NCI-H2196 (cell line): ENCODE measurements around the gene SH3GL2.

Experiments used
- DNase-seq: peaks from one replicate; lab custom pipeline; 2025; ENCODE audit not compliant: unreplicated experiment; lab: John Stamatoyannopoulos, UW

SH3GL2 gene

DNA sequence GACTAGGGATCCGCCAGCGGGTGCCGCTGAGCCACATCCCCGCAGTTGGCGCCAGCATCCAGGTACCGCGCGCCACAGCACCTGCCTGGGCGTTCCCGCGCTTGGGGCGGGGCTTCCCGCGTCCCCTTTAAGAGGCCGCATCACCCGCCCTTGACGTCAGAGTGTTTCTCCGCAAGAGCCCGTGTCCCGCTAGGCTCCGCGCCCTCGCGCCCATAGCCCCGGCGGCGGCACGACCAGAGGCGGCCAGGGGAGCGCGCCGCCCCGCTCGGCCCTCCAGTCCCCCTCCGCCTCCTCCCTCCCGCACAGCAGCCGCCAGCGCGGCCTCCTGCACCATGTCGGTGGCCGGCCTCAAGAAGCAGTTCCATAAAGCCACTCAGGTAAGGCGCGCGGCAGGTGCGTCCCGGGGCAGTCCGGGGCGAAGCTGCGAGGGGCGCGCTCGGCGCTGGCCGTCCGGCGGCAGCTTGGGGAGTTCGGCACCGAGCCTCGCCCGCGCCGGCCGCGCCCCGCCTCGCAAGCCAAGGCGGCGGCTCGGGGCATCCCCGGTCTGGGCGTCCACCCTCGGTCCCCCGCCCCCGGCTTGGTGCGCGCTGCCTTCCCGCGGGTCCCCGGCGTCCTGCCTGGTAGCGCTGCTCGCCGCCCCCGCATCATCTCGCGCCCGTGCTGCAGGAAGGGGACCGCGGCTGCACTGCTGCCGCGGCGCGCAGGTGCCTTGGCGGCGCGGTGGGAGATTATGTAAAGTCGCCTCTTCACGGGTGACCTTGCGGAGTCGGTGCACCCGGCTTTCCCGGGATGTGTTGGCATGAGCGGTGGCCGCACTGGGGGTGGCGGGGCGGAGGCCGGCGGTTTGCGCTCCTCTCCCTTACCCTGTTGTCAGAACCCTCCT is at the start of gene SH3GL2:
TSS of gene SH3GL2 (plus strand) at position 156 of the 883 bp plus-strand sequence.
- DNase-seq: peak; percentile 86

DNA sequence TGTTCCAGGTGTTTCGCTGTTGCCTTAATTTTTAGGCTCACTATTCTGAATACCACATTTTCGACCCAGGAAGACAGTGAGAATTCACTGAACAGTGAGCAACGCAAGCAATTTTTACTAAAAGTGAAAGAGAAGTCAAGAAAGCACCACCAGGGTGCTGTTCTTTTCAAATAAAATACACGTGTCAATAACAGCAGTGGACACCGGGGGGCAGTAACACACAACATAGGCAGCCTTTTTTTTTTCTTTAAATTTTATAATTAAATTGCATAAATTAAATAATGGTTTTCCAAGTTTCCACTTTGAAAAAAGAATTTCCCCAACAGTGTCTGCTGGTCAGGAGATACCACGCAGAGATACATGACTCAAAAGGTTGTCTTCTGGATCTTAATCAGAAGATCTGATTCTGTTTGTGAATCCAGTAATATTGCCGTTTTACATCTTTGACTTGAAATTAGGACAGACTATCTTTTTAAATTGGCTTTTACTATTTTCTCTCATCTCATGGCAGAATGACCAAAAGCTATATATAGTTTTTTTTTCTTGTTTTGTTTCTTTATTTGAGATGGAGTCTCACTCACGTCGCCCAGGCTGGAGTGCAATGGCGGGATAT is 47.1 kb upstream of the SH3GL2 start:
- peak; percentile 48 for DNase-seq

DNA sequence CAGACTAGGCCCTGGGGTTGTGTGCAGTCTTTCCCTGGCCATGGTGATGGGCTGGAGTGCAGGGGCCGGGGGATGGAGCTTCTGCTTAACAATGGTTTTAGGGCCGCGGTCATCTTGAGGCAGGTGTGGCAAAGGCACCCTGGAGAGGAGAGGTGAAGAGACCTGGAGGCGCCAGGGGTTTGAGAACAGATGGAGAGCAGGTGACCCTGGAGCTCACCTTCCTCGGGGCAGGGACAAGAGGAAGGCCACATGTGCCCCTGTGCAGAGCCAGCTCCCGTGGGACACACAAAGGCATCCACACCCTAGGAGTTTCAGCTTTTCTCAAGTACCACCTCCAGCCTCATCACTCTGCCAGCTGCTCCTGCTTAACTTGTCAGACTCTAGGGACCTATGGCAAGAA is 46.4 kb upstream of the SH3GL2 start:
- DNase-seq: no peak

DNA sequence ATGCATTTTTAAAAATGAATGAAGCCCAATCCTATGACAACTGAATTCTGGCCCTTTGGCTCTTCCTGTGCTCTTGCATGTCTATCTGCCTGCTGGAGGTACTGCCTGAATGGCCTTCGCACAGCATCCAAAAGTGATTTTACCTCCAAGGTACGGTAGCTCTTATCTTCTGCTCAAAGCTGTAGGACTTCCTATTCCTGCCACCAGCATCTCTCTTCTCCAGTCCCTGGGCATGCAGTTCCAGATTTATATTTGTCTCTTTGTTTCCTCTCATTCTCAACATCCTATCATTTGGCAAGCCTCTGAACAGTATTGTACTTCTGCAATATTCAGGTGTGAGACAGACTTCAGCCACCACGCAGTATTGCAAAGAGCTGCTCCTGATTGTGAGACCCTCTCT is 43.7 kb upstream of the SH3GL2 start:
- DNase-seq: no peak

DNA sequence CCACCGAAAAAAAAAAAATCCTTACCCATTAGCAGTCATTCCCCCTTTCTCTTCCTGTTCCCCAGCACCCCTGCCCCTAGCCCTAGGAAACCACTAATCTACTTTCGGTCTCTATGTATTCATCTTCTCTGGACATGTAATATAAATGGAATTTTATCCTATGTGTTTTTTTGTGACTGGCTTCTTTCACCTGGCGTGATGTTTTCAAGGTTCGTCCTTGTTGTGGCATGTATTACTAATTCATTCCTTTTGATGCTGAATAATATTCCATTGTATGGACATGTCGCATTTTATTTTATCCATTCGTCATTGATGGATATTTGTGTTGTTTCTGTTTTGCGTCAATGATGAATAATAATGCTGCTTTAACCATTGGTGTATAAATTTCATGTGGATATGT is 42.8 kb upstream of the SH3GL2 start:
- no peak for DNase-seq

DNA sequence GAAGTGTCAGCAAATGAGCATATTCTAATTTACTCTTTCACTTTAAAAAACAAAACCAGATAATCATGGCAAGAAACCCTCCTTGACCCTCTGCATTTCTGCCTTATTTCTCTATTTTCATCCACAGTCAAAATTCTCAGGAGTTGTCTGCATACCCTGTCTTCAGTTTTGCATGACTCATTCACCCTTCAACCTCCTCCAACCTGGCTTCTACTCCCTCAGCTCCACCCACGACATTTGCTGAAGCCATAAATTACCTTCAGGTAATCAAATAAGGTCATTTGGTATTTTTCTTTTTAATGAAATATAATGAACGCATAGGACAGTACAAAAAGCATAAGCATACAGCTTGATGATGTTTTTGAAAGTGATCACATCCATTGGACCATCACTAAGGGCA is 27.8 kb upstream of the SH3GL2 start:
- DNase-seq: no peak

DNA sequence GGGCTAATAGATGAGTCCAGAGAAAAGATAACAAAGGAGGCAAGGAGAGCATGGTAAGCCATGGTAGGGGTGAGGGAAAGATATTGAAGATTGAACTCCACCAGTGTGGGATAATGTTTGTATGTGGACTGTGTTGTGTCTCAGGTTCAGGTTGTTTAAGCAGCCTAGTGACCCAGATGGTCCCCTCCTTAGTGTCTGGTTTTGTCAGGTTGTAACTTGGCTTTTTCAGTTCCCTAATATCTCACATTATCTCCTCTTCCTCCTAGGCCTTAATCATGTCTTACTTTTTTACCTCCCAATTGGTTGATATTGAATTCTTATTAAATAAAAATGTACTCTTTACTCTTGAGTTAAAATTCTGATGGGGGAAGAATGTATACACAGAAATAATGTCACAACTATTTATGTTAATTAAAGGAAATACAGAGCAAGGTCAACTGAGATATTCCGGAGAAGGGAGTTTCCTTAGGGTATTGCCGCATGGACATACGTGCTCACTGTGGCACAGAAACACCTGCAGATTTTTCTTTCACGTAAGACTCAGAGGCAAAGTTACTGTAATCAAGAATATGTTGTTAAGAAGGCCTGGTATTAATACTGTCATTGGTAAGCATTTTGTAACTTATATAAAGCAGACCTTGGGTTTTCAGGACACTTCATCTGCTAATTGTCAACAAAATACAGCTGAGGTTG is 23.4 kb upstream of the SH3GL2 start:
- no peak for DNase-seq

DNA sequence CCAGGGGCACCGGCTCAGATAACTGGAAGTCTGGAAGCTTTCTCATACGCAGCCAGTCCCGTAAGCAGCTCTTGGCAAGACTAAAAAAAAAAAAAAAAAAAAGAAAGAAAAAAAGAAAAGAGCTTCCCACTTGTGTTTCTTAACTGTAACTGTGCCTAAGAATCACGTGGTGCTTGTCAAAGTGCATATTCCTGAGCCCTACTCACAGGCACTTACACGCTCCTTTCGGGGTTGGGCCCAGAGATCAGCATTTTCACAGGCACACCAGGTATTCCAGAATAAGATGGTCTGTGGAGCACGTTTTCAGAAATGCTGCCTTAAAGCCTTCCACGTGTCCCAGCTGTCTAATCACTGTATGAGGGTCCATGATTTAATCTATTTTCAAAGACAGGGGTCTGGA is 22.6 kb upstream of the SH3GL2 start:
- DNase-seq: no peak

DNA sequence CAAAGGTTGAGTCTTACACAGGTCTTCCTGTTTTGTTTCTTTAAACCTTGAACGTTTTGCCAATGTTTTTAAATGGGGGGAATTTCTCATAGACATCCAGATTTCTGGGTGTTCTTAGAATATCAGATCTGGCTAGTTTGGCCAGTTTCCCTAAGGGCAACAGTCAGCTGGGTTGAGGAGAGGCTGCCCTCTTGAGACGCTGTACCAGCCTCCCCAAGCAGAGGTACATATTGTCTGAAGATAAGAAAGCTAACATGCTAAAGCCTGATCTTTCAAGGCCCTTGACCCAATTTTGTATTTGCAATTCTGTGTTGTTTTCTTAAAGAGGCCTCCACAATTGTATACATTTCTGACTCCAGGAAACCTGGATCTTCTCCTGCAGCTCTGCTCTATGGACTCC is 21.9 kb upstream of the SH3GL2 start:
- DNase-seq: no peak

DNA sequence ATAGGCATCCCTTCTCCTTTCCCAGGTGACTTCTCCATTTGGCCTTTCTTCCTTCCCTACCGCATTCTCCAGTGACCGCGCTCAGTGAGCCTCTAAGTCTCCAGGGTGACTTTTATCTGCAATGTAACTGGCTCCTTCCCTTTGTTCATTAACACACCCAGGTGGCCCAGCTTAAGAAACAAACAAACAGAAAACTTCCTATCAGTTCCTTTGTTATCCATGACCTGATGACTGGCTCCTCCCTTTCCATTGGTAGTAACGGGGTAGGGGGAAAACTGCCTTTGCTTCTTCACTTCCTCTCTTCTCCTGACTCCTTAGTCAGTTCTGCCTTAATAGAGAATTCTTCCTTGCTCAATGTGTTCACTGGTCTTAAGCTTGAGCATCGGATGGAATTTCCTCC is 7.0 kb upstream of the SH3GL2 start:
- no peak for DNase-seq

DNA sequence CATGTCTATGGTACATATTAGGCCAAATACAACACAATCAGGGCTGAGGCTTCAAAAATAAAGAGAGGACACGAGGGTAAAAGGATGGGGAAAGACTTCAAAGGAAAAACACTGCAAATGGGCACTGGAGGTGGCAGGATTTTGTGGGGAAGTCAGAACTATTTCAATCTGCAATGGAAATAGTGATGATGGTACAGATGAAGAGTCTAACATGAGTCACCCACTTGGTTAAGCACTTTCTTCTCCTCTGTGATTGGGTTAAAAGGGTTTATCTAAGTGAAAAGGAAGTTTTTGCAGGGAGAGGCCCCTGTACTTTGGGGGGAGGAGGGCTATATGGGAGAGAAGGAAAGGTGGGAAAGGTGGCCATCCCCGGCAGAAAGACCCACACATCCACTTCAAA is 4.5 kb upstream of the SH3GL2 start:
- DNase-seq: no peak

DNA sequence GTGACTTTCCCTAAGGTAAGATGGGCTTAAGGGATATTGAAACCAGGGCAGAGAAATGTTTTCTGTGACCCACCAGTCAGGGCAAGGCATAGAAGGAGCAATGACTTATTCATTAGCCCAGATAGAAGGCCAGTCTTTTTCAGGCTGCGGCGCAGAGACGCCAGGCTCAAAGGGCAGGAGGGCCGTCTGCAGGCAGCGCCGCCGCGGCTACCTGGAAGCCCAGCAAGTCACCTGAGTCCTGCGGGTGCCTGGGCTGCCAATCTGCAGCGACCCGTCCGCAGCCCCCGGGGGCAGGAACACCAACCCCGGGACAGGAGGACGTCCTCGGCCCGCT is 322 bp upstream of the SH3GL2 start:
- no peak for DNase-seq

DNA sequence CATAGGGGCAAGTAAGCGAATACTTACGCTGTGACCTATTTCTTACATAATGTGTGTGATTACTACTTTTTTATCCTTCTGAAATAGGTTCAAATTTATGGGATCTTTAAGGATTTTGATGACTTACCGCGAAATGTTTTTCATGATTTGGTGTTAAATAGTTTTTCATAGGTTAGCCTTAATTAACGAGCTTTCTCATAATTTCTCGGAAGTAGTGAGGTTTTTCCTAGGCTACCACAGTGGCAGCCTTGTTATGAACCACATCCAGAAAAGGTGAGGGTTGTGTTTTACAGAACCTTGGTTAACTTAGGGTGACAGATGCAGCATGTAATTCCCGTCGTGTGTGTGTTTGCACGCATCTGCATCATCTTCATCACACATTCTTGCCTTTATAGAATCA is 1.3 kb downstream of the SH3GL2 start:
- DNase-seq: no peak

DNA sequence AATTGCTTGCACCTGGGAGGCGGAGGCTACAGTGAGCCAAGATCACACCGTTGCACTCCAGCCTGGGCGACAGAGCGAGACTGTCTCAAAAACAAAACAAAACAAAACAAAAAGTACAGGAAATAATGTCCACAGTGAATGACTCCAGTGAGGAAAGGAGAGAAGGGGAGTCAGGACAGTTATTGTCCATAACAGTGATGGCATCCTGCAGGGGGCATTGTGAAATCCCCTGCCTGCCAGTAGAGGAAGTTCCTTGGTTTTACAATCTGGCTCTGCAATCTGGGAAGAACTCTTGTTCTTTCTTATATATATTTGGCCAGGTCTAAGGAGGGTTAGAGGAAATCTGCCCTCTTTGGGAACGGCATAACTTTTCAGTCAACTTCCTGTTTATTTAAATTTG is 8.2 kb downstream of the SH3GL2 start:
- no peak for DNase-seq

DNA sequence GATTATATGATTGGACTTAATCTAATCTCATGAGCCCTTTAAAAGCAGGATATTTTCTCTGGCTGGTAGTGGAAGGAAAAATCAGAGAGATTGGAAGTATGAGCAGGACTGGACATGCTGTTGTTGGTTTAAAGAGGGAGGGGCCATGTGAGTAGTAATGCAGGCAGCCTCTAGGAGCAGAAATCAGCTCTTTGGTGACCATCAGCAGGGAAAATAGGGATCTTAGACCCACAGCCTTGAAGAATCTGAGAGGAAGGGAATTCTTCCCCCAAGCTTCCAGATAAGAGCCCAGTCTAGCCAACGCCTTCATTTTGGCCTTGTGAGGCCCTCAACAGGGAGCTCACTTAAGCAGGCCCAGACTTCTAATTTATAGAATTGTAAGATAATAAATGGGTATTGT is 9.5 kb downstream of the SH3GL2 start:
- DNase-seq: no peak

DNA sequence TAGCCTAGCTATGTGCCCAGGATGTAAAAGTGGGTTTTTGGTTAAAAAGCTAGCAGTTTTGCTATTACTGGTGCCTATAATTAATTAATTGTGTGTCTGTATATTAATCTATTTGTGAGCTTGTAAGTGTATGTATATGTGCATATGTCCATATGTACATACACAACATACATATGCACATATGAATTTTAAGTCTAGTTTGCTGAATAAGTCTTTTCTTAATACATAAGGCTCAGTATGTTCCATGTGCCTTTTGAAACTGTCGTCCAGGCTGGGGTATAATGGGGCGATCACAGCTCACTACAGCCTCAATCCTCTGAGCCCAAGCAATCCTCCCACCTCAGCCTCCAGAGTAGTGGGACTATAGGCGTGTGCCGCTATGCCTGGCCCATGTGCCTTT is 10.1 kb downstream of the SH3GL2 start:
- no peak for DNase-seq

DNA sequence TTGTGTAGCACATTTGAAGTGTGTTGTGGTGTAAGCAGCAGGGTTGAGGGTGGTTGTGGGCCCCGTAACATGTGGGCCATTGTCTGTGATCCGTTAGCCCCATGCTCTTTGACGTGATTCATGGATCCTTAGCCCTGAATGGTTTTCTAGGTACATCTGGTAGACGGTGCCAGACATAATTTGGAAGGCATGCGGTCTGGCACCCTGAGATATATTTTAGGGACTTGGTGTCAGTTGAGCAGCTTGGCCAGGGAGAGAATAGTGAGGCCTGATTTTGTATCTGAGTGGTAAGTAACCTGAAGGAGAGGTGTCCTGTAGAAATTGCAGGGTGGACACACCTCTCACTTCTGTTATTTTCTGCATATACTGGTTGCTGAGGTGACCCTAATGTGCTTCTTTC is 10.9 kb downstream of the SH3GL2 start:
- DNase-seq: no peak

DNA sequence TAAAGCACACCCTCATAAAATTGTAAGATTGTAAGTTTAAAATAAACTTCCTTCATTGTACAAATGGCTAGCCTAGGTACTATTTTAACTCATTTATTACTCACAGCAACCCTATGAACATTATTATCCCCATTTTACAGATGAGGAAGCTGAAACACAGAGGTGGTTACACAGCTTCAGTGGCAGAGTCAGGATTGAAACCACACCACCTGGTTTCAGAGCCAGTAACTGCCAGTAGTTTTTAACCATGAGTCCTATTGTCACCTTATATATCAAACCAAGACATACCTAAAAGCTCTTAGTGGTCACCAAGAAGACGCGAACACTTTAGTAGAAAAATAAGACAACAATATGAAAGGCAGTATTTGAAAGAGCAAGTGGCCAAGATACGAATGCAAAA is 16.1 kb downstream of the SH3GL2 start:
- no peak for DNase-seq

DNA sequence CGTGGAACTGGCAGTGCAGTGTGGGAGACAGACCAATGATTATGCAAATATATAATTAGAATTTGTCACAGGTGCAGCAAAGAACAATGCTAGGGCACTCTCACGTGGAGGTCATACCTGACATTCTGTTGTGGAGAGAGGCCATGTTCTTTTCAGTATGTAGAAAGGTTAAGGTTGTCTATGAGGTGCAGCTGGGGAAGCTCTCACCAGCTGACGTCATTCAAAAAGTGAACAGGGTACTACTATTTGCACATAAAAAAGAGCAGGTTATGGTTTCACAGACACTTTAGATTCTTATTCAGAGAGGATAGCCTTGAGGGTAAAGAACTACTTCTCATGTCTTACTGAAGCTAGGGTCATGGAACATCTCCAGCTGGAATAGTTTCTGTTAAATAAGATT is 19.1 kb downstream of the SH3GL2 start:
- DNase-seq: no peak

DNA sequence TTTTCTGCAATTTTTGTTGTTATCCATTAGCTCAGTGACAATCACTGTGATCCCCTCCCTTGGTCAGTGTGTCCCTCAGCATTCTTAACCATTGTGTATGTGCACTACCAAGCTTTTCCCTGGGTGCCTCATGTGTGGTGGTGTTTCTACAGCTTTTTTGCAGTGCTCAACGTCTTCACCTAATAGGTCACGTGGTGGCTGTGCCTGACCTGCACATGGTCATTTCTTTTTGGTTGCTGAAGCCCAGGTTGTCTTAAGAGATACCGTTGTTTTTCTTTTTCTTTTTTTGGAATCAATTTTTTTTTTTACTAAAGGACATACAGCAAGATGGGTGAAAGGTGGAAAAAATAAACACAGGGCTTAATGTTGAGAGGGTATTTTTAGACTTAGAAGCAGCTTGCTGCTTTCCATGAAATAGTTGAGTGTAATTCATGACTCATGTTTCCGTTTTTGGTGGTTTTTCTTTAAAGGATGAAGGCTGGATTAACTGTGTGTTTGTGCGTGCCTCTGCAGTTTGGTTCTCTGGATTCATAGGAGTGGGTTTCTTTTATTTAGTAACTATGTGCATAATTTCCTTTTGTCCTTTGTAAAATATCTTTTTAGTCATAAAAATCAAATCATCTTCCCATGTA is 22.2 kb downstream of the SH3GL2 start:
- no peak for DNase-seq

DNA sequence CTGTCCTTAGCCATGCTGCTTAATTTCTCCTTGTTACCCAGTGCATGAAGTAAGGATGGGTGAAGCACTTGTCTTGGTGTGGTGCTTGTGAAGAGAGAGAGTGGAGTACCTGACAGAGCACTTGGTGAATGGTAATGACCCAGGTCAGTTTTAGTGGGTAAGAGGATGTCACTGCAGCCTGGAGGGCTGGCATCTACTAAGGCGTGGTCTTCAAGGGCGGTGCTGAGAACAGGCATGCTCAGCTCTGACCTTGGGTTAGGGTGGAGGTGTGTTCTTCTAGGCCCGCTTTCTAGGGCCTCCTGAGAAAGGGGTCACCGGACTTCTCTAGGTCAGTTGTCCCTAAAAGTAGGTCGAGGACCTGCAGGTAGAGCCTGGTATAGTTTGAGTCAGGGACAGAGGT is 25.7 kb downstream of the SH3GL2 start:
- no peak for DNase-seq
